ENCODE results near the gene ANKRD1.
"Not testable (repeated sequence)": the region's sequence is repeated elsewhere in the genome, so short reads cannot be mapped to it uniquely, and the experiment has no call there.

The ANKRD1 gene

DNA sequence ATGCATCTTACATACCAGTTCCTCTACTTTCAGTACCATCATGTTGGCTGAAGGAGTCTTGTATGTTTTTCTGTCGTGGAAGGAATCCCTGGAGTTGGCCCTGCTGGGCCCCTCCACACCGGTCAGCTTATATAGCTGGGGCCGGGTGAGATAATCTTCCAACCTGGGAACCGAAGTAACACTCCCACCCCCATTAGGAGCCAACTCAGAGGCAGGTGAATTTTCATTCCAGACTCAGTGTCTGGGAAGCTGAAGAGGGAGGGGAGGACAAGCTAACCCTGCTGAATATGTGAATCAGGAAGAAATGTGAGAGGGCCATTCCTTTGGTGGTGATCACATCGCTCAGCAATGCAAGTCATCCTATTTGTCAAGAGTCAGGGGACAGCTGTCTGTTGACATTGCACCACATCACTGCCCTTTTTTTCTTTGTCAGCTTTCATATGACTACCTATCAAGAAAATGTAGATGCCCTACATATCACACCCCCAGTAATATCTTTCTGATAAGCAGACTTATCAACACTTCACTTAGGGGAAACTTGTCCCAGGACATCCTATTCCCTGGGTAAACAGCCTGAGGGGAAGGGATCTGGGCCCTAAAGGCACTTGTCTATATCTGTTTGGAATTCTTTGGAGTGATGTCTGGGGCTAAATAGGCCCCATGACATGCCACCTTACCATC, at the start of gene ANKRD1:
ANKRD1 (minus strand) TSS at position 102 of the 681 bp plus-strand sequence; CDS start at position 42, 60 bp downstream.
- no peak for DNase-seq

DNA sequence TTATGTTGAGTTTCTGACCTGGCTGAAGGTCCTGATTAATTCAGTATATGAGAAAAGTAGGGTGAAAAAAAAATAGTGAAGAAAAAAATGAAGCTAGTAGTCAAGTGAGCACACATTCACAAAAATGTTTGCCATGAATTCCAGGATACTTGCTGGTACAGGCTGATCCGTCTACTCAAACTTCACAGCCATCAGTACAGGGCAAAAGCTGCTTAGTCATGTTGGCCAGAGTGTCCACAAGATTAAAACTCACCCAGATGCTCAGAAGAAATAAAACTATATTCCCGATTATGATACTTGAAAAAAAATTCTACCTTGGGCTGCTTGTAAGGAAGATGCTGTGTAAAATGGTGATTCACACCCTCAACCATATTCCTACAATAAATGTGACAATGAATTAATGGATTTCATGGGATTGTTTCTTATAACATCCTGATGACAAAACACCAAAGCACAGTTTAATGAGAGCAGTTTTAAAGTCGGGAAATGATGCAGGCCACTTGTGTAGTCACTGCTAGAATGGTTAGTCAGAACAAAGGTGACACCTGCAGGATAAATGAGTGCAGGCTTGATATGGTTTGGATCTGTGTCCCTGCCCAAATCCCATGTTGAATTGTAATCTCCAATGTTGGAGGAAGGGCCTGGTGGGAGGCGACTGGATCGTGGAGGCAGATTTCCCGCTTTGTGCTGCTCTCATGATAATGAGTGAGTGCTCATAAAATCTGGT, 49.2 kb upstream of the ANKRD1 start:
- DNase-seq, result no peak

DNA sequence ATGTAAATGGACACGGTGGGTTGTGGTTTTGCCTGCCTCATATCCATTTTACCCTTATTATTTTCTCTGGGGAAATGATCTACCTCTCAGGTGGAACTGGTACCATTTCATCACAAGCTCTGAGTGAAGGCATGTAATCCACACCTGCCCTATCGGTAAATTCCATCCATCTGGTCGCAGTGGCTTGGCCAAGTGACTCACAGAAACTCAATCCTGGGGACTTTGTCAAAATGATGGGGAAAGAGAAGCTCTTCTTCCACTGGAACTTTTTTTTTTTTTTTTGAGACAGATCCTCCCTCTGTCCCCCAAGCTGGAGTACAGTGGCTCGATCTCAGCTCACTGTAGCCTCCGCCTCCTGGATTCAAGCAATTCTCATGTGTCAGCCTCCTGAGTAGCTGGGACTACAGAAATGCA, 48.2 kb upstream of the ANKRD1 start:
- DNase-seq, result no peak

DNA sequence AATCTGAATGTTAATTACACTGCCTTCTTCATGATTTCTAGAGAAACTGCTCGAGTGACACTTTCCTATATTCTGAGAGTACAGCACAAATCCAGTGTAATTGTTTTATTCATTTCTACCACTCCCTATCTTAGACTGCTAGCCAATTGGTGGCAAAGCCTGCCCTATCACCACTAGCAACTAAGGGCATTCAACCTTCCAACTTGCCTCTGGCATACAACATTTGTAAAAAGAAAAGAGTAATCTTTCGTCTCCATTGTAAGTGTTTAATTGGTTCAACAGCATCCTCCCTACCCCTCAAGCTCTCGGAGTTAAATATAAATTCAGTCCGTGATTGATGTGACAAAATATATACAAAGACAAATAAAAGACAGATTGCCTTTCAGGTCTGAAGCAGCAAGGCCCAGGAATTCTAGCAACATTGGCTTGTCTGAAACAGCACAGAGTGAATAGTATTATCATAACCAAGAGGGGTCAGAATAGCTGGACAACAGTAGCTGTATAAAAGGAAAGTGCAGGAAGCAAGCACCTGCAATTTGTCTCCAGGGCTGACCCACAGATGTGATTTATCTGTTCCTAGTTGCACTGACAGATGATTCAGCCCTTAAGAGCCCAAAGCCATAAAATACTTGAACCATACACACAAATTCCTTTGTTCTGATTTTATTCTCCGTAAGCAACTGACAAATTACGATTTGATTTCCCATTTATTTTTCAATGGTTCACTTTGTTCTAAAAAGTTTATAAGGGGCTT, 47.6 kb upstream of the ANKRD1 start:
- DNase-seq, result no peak

DNA sequence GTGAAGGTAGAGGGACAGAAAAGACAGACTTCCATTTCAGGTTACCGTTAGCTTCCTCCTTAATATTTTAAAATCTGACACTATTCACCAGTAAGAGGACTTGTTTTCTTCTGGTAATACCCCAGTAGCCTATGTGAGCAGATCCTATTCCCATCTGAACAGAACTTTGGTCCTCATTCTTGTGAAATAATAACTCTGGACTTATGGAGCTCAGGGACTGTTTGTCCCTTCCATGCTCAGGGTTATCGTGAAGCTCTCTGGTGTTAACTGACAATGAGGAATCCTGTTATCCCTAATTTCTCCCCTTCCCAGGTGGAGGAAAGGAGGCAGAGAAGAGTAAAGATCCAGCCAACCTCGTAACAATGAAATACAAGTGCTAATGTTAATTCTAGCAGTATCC, 47.0 kb upstream of the ANKRD1 start:
- DNase-seq, result no peak

DNA sequence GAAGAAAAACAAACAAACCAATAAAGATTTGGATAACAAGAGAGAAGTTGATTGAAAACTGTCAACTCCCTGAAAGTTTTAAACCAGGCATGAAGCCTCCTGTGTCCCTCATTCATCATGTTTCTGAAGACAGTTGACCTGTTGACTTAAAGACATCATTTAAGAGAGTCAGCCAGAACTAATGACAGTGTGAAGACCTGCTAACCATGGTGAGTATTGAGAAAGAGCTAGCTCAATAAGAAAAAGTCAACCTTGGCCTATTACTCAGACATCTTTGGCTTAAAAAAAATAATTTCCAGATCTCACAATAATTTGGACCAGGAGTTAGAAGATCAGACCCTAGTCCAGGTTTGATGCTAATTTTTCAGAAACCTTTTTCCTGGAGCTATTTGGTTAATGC, 45.3 kb upstream of the ANKRD1 start:
- no peak for DNase-seq

DNA sequence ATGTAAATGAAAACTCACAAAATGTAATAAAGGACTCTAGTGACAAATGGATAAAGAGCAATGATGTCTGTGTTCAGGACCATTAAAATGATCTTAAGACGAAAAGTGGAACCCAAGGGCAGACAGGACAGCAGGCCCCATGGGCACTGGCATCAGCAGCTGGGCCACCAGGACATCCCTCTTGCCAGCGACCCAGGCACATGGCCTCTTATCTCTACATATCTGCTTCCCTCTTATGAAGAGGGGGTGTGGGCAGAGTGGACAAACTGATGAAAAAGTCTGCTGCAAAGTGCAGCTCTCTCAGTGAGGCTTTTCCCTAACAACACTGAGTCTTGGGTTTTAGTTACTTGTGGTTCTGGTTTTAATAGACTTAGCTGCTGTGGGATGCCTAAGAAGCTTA, 44.8 kb upstream of the ANKRD1 start:
- DNase-seq, result no peak

DNA sequence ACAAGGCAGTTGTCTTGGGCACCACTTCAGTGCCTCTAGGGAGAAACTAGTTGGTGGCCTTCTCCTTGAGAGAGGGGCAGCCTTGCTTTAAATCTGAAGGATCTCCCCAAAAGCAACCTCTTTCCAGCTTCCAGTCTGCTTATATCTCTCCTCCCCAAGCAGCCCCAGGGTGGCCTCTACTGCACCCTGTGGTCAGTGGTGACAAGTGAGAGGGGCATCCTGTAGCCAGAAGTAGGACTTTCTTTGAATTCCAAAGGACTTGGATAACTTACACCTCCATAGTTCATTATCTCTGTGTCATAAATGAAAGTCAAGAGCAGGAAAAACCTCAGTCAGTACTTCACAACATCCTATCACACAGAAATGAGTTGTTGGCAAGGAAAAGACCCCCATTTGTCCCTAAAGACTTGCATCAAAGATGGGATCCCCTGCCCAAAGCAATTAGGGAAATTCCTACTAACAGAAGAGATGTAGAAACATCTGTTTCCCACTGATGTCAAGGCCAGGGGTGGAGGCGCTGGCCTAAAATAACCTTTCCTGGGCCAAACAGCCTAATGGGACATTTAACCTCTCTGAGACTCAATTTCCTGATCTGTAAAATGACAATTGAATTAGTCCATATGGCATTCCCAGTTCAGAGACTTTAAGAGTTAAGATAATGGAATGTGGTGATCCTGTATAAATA, 44.0 kb upstream of the ANKRD1 start:
- DNase-seq, result no peak

DNA sequence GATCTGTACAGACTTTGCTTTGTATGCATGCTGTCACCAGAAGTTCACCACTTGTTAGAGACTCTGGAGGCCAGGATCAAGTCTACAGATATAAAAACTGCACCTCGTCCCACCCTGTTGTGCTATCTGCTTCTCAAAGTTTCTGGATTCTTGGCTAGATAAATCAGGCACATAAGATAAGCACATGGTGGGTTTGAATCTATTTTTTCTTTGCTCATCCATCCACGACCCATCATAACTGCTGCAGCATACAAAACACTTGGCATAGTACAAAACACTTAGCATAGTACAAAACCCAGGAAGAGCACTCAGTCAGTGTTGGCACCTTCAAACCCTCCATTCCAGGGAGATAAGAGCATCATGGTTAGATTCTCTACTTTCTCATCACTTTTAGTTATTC, 42.4 kb upstream of the ANKRD1 start:
- DNase-seq, result no peak

DNA sequence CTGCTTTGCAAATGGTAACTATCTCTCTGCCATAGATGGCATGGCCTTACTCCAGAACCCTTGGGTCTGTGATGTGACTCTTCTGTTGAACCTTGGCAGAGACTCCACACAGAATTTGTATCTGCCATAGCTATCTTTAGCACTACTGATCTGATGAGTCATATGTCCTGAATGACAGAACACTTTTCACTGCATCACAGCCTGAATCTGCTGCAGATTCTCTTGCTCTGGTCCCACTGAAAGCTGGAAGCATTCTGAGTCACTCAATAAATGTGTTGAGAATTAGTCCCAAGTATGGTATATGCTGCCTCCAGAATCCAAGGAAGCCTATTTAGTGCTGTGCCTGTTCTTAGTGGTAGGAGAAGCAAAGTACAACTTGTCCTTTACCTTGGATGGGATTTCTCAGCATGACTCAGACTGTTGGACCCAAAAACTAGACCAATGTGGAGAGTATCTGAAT, 39.5 kb upstream of the ANKRD1 start:
- no peak for DNase-seq

DNA sequence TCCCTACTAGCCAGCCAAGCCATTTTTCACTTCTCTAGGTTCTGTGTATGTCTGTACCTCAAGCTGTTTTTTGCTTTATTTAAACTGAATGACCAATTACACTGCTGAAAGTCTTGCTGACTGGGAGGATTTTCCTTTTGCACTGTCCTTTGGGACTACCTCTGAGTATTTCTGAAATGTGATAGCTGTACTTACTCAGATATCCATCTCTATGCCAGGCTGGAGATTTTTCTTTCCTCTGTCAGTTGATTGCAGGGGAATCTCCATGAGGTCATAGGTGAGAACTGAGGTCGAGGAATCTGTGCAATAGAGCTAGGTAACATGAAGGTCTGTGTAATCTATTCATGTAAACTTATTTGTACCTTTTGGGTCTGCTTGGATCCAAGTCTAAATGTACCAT, 38.9 kb upstream of the ANKRD1 start:
- no peak for DNase-seq

DNA sequence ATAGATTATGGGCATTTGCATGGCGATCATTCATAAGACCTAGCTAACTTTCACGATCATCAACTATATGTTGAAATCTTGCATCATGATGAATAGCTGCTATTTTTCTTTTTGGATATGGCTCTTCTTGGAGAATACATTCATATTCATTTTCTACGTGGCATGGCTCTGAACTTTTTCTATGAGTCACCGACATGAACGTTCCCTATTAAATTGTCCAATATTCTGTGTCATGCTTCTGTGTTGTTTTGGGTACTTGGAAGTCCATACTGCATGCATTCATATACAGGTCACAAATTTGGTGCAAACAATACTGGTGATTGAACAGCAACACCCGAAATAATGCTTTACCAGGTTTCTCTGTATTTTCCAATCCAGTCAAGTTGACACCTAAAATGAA, 37.9 kb upstream of the ANKRD1 start:
- DNase-seq, result no peak

DNA sequence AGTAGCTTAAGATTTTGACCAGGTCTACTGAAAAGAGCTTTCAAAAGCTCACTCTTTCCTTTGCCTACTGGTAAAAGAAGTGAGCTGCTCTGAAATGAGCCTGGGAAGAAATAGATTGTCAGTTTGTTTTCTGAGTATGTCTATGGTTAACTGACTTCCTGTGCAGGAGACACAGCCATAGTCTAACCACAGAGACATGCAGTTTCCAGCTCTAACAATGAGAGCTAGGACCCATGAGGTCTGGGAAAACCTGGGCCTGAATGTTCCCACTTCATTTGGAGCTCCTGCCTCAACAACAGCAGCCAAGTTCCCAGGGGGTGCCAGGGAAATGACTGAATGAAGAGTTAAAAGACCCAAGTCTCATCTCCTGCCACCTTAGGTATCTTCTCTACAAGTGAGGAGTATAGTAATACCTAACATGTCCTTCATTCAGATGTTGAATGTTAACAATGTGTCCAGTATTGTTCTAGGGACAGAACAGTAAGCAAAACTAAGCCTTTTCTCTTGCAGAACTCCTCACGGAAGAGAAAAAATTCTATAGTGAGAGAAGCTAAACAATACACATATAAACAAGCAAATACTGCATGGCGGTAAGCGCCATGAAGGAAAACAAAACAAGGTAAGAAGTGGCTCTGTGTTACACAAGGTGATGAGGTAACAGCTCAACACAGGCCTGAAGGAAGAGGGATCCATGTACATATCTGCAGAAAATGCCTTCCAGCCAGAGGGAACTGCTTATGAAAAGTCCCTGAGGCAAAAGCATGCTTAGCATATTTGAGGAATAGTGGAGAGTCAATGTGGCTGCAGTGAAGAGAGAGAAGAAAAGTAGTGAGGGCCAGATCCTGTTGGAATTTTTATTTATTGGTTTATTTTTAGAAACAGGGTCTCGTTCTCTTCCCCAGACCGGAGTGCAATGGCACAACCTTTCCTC, 26.4 kb upstream of the ANKRD1 start:
- DNase-seq, result peak in 3 of 6 experiments; percentile 2 to 30 (median 4)

DNA sequence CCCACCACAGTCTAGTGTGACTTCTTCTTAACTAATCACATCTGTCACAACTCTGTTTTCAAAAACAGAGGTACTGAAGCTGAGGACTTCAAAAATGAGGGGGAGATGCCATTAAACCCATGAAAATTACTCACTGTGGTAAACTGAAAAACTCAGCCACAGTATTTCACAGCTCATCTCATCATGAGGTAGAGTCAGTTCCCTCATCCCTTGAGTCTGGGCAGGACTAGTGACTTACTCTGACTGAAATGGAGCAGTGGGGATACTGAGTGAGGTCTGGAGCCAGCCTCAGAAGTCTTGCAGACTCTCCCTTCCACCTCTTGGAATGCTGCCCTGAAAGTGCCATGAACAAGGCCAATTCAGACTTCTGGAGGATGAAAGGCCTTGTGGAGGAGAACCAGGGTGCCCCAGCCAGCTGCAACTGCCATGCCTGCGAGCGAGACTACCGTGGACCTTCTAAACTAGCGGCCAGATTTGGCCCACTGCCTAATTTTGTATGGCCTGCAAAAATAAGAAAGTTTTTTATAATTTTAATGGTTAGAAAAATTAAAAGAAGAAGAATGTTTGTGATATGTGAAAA, 24.7 kb upstream of the ANKRD1 start:
- no peak for DNase-seq

DNA sequence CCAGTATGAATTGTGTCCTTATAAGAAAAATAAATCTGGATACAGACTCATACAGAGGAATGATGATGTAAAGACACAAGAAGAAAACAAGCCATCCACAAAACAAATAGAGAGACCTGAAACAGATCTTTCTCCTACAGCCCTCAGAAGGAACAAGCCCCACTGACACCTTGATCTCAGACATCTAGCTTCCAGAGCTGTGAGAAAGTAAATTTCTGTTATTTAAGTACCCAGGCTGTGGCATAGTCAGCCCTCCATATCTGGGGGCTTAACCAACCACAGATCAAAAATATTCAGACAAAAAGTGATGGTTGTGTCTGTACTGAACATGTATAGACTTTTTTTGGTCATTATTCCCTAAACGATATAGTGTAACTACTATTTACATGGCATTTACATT, 23.9 kb upstream of the ANKRD1 start:
- DNase-seq, result no peak

DNA sequence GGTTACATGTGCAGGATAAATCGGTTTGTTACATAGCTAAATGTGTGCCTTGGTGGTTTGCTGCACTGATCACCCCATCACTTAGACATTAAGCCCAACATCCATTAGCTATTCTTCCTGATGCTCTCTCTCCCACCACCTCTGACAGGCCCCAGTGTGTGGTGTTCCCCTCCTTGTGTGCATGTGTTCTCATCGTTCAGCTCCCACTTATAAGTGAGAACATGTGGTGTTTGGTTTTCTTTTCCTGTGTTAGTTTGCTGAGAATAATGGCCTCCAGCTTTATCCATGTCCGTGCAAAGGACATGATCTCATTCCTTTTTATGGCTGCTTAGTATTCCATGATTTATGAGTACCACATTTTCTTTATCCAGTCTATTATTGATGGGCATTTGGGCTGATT, 22.1 kb upstream of the ANKRD1 start:
- DNase-seq, result not testable (repeated sequence)

DNA sequence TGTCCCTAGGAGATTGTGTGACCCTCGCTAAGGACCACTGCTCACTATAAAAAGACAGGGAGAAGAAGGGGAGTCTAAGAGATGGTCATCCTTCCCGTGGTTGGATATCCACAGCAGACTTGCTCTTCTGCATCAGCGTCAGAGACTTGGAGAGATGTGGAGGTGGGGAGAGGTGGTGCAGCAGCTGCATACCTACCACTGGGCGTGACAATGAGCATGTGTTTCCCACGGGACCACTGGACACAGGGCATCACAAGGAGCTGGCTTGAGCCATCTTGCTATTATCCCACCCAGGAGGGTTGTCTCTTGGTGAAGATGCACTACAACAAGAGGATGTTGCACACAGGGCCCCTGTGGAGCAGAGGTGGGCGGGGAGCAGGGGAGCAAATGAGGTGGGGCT, 18.8 kb upstream of the ANKRD1 start:
- no peak for DNase-seq

DNA sequence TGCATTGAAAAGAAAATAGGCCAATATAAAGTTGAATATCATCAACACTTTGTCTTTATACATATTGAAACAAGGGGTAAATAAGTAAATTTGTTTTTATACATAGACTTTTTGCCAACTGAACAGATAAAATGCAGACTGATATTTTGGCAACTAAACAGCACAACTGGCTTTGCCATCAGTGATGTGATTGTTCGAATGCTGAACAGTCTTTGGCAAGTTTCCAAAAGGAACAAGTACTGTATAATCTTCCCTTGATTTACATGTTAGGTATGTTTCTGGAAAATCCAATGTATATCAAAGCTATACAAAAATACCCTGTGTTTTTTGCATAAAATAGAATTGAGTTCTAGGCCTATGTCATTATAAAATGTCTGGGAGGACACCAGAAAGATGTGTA, 18.2 kb upstream of the ANKRD1 start:
- no peak for DNase-seq

DNA sequence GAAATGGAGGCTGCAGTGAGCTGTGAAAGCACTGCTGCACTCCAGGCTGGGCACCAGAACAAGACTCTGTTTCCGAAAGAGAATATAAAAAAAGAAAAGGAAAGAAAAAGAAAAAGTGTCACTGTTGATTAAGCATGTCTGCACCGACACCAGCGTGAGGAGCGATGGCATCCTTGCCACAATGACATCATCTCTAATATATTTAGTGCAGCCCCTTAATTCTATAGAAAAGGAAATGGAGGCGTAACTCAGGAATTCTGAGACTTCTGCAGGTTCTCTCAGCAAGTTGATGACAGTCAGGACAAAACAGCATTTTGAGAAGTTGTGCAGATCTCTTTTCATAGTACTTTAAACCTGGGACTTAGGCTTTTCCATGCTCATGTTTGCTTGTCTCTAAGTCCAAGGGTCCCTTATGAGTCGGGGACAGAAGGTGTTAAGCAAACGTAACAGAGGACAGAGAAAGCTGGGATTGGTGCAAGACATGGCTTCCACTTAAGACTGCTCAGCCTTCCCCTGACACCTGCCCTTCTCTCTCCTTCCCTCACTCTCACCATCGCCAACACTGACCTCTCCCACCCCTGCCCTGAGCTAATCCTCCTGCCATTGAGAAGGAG, 16.9 kb upstream of the ANKRD1 start:
- no peak for DNase-seq

DNA sequence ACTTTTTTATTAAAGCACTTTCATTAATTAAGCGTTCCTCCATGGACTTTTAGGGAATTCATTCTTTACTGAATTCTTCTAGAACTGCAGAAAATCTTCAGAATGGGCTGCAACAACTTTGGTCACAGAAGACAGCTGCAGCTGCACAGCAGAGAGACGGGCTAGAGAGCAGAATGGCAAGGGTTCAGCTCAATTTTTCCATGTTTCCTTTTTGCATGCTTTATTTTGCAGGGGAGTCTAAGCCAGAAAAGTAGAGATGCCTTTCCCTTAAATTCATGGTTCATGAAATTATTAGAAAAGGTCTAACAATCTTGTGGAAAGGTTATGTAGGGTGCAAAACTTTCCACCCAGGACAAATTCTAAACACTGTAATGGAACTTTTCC, 15.4 kb upstream of the ANKRD1 start:
- no peak for DNase-seq

DNA sequence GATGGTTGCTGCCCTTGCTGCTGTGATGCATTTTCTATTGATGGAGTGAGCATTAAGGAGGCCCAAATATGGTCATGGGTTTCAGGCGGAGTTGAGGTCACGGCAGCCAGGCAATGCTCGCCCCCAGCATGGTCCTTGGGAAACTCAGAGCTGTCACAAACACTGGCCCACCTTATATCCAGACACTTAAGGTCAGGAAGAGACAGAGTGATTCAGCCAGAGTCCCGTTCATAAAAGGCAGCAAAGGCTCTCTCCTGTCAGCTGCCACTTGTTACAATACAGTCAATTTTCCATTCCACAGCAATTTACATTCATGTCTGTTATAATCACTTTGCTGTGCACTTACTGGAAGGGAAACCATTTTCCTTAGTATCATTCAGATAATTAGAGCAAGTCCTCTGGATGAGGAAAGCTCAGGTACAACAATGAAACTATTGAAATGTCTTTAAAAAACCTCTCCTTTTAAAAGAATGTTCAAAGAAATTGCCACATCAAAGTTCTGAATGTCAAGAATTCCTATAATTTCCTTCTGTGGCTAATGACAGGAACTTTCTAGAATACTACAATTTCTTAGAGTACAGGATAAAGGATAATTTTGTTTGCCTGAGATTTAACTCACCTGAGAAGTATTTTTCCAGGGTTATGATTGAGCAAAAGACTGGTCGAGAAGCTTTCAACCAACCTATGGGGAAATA, 14.8 kb upstream of the ANKRD1 start:
- DNase-seq, result no peak
